Suprapubic skin (tissue), 4 donors: Measurements from ENCODE around the gene PAXX.

Experiments used
- CTCF ChIP-seq, 2 donors: fragments of 200-600 bp in 1 of 2; fragments of 450-650 bp in 1 of 2; sonication (generic) in 1 of 2; IDR thresholded peaks; one replicate each; pipeline ENCODE4 v1.5.1; 2016 to 2019; ENCODE audit warnings: antibody characterized with exemption in 2 of 2, mild to moderate bottlenecking in 1 of 2, moderate library complexity in 1 of 2
- EP300 ChIP-seq: sonication (generic); formaldehyde crosslinking; IDR thresholded peaks from one replicate; pipeline ENCODE4 v1.6.1; 2017; ENCODE audit warnings: antibody characterized with exemption
- POLR2A ChIP-seq, 2 donors: fragments of 450-650 bp; IDR thresholded peaks; one replicate each; pipeline ENCODE4 v1.6.1; 2017; ENCODE audit warnings: antibody characterized with exemption in 2 of 2, mild to moderate bottlenecking in 2 of 2, moderate library complexity in 2 of 2
- POLR2AphosphoS5 ChIP-seq, 3 donors: sonication (generic); formaldehyde crosslinking; IDR thresholded peaks; one replicate each; pipeline ENCODE4 v1.6.1; 2017; ENCODE audit warnings: antibody characterized with exemption in 3 of 3

GRCh38 chr9:137040568-137040967 is 48.3 kb downstream of the PAXX start:
- TF ChIP-seq CTCF (IDR thresholded peaks at IDR 0.05) (no peak), POLR2A (IDR thresholded peaks at IDR 0.05) (no peak), POLR2AphosphoS5 (IDR thresholded peaks at IDR 0.05) (no peak), EP300 (no peak)
